ENCODE results near the gene TAS2R38. TPM values are rescaled to one million over a fixed set of nuclear protein-coding genes. Genes with fewer than 3 reads are reported as not detected.

Gene TAS2R38
- total RNA-seq, 4 donors from 2014 or later = not detected

DNA sequence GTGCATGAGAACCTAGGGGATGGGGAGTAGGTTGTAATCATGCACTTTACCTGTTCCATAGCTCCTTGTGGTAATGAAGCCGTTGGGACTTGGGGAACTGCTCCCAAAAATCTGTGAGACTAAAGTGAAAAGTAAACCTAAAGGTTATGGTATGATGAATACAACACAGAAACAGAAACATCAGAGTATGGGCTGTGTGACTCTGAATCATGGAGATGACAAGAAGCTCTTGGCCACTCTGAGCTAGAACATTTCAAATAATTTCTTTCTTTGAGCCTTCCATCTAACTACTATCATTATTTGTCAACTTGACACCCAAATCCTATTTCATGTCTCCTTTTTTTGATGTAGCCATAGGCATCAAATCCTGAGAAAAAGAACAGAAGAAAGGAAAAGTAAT is 29.7 kb downstream of the TAS2R38 start:
- intact Hi-C loops (cut with DNase I) = no loop called here
- peaks cover 0 to 17% (median 0%) of the 10 kb centered on the region in 3 donors for H3K9me3 ChIP-seq
- H3K4me3 ChIP-seq = no peak overlapping the region
- no peaks in the 10 kb centered on the region for H3K36me3 ChIP-seq
- no peak overlapping the region for H3K27ac ChIP-seq
- no peaks in the 10 kb centered on the region for H3K27me3 ChIP-seq
- no peak for DNase-seq
- H3K4me1 ChIP-seq = no peaks in the 10 kb centered on the region
- TF ChIP-seq, protein P1, sequence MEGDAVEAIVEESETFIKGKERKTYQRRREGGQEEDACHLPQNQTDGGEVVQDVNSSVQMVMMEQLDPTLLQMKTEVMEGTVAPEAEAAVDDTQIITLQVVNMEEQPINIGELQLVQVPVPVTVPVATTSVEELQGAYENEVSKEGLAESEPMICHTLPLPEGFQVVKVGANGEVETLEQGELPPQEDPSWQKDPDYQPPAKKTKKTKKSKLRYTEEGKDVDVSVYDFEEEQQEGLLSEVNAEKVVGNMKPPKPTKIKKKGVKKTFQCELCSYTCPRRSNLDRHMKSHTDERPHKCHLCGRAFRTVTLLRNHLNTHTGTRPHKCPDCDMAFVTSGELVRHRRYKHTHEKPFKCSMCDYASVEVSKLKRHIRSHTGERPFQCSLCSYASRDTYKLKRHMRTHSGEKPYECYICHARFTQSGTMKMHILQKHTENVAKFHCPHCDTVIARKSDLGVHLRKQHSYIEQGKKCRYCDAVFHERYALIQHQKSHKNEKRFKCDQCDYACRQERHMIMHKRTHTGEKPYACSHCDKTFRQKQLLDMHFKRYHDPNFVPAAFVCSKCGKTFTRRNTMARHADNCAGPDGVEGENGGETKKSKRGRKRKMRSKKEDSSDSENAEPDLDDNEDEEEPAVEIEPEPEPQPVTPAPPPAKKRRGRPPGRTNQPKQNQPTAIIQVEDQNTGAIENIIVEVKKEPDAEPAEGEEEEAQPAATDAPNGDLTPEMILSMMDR (IDR thresholded peaks at IDR 0.05) = no peak
- TF ChIP-seq POLR2A (IDR thresholded peaks at IDR 0.05) = no peak
- 39% methylated on average over 1 of the region's 1 CpG for WGBS, 2 donors

DNA sequence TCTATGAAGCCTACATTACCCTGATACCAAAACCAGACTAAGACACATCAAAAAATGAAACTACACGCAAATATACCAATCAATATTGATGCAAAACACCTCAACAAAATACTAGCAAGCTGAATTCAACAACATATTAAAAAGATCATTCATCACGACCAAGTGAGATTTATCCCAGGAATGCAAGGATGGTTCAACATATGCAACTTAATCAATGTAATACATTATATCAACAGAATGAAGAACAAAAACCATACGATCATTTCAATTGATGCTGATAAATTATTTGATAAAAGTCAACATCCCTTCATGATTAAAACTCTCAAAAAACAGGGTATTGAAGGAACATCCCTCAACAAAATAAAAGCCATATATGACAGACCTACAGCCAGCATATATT is 32.5 kb downstream of the TAS2R38 start:
- no peaks in the 10 kb centered on the region for H3K4me1 ChIP-seq
- H3K9me3 ChIP-seq = peaks cover 0 to 25% (median 0%) of the 10 kb centered on the region in 3 donors
- H3K4me3 ChIP-seq = no peak overlapping the region
- TF ChIP-seq, protein P1 (IDR thresholded peaks at IDR 0.05) = no peak
- no peak for TF ChIP-seq POLR2A (IDR thresholded peaks at IDR 0.05)
- WGBS, 2 donors = 76 to 87% methylated on average over 3 of the region's 3 CpGs
- no peaks in the 10 kb centered on the region for H3K36me3 ChIP-seq
- no peaks in the 10 kb centered on the region for H3K27me3 ChIP-seq
- no peak overlapping the region for H3K27ac ChIP-seq
- intact Hi-C loops (cut with DNase I) = no loop called here
- no peak for DNase-seq

DNA sequence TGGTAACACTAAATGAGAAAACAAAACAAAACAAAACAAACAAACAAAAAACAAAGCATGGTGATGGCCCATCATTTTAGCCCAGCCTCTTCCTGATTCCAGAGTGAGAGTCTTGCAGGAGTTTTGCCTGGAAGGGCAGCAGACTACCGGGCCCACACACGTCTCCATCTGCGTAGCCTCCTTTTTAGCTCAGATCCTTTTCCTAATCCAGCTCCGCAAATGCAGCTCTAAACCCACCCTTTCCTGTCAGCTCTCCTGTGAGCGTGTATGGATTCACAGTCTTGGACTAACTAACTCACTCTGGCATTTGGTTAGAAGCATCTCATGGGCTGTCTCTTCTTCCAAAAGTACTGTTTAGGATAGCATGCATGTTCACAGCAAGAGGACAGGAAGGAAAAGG is 43.4 kb downstream of the TAS2R38 start:
- Histone ChIP-seq H3K27me3 (no peaks in the 10 kb centered on the region), H3K4me1 (no peaks in the 10 kb centered on the region), H3K27ac (no peak overlapping the region), H3K36me3 (no peaks in the 10 kb centered on the region), H3K9me3 (no peaks in the 10 kb centered on the region), H3K4me3 (no peak overlapping the region)
- WGBS, 2 donors = 72 to 77% methylated on average over 5 of the region's 5 CpGs
- DNase-seq = no peak
- intact Hi-C loops (cut with DNase I) = no loop called here
- TF ChIP-seq, protein P1 (IDR thresholded peaks at IDR 0.05) = no peak
- no peak for TF ChIP-seq POLR2A (IDR thresholded peaks at IDR 0.05)

DNA sequence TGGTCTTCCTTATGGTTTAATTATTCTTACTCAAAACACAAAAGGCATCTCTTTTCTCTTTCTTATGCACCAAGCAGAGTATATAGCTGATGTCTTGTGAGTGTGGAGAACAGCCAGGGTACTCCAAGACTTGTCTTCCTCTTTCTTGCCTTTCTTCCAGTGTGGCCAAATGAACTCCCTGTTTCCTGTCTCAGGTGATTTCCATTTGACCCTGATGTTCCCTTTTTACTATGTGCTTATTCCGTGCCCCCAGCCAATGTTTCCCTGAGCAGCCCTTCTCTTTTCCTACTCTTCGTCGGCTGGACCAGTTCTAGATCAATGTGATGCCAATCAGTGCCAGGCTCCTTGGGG is 44.8 kb downstream of the TAS2R38 start:
- DNase-seq = no peak
- 80 to 82% methylated on average over 3 of the region's 3 CpGs for WGBS, 2 donors
- H3K36me3 ChIP-seq = no peaks in the 10 kb centered on the region
- no peaks in the 10 kb centered on the region for H3K9me3 ChIP-seq
- TF ChIP-seq, protein P1 (IDR thresholded peaks at IDR 0.05) = no peak
- TF ChIP-seq POLR2A (IDR thresholded peaks at IDR 0.05) = no peak
- intact Hi-C loops (cut with DNase I) = no loop called here
- no peaks in the 10 kb centered on the region for H3K4me1 ChIP-seq
- no peak overlapping the region for H3K27ac ChIP-seq
- H3K27me3 ChIP-seq = no peaks in the 10 kb centered on the region
- H3K4me3 ChIP-seq = no peak overlapping the region

DNA sequence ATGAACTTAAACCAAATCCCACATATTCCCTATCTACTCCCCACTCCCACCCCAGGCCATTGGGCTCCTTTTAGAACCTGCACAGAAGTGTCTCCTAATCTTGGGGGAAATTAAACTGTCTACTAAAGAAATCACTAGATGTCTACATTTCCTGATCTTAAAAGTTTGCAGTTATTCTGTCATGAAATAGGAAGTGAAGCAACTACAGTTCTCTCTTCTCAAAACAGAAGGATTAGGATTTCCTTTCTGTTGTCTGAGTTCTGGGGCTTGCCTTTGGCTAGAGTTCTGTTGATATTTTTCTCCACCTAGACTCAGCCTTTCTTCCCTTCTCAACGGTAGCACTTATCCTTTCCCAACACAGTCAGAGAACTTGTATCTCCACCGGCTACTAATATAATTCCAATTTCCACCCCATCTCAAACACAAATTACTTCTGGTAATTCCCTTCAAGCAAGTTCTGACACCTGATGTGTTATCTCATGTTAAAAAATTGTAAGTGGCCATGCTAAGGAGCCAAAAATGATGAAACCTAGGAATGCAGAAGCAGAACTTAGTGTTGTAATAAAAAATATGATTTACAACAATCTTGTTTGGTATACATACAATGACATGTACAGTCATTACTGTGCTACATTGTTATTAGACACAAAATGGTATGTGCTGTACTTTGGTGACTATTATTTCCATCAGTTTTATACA is 45.3 kb downstream of the TAS2R38 start:
- Histone ChIP-seq H3K27ac (no peak overlapping the region), H3K4me1 (no peaks in the 10 kb centered on the region), H3K9me3 (no peaks in the 10 kb centered on the region), H3K27me3 (no peaks in the 10 kb centered on the region), H3K4me3 (no peak overlapping the region), H3K36me3 (no peaks in the 10 kb centered on the region)
- no peak for DNase-seq
- 71 to 82% methylated on average over 2 of the region's 2 CpGs for WGBS, 2 donors
- intact Hi-C loops (cut with DNase I) = no loop called here
- no peak for TF ChIP-seq POLR2A (IDR thresholded peaks at IDR 0.05)
- TF ChIP-seq, protein P1 (IDR thresholded peaks at IDR 0.05) = no peak

Other genes starting within 250 kb of the TAS2R38 start
- gene SSBP1, start 235.4 kb downstream of the TAS2R38 start, total RNA-seq = 100 to 1,000 TPM; 120 to 187 (median 146) TPM
- 1 to 10 TPM in 2 of 4 donors, under 1 TPM in 1, not detected in 1; 0.35 to 3.2 (median 2.7) TPM for gene TAS2R3, start 209.7 kb downstream of the TAS2R38 start, total RNA-seq
- 1 to 10 TPM in 2 of 4 donors, under 1 TPM in 2; 0.18 to 3.1 (median 1.3) TPM for gene TAS2R4, start 197.1 kb downstream of the TAS2R38 start, total RNA-seq
- gene TAS2R5, start 183.6 kb downstream of the TAS2R38 start, total RNA-seq = 1 to 10 TPM in 2 of 4 donors, under 1 TPM in 1, not detected in 1; 0.80 to 3.1 (median 2.3) TPM
- gene PRSS37, start 132.3 kb downstream of the TAS2R38 start, total RNA-seq = not detected
- not detected for gene OR9A4, start 57.4 kb downstream of the TAS2R38 start, total RNA-seq
- 1 to 10 TPM in 2 of 4 donors, under 1 TPM in 2; 0.47 to 3.3 (median 1.1) TPM for gene CLEC5A, start 26.8 kb downstream of the TAS2R38 start, total RNA-seq
- under 1 TPM in 3 of 4 donors, not detected in 1; 0.15 to 0.53 (median 0.19) TPM for gene MGAM, start 22.1 kb upstream of the TAS2R38 start, total RNA-seq
- gene MGAM2, start 137.9 kb upstream of the TAS2R38 start, total RNA-seq = under 1 TPM in 1 of 4 donors, not detected in 3; 0.04 TPM